Measurements from ENCODE around the gene FBXL7. TPM values are rescaled to one million over a fixed set of nuclear protein-coding genes. Genes with fewer than 3 reads are reported as not detected.

The FBXL7 gene
- total and polyA plus RNA-seq, 9 of the 15 experiments (the other 6 are each of a cell fraction or from before 2014, with no cell fraction given) = 0.04 to 0.08 TPM; not detected in 7

DNA sequence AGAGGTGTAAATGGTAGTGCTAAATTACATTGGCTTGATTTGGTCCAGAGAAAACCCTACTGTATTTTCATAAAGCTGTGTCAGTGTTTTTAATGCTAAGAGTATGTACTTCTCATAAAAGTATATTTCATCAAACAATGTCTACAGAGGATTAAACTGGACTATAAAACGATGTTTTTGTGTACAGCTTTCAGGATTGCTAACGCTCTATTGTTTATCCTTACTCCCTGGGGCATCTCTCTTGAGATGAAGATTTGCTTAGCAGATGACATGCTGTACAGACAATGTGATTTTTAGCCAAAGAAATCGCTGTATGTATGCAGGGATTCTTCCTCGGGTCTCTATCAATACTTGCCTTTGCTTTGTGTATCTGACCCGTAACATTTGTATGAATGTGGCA lies 216.0 kb downstream of the FBXL7 start:
- Histone ChIP-seq H3K4me3 (no peak overlapping the region), H3K79me2 (ENCODE audit: control insufficient read depth, insufficient read depth, low read length) (no peaks in the 10 kb centered on the region), H3K9me1 (ENCODE audit: control insufficient read depth, insufficient read depth, low read length) (no peaks in the 10 kb centered on the region), H2AFZ (ENCODE audit: low read depth, low read length) (no peak overlapping the region), H3K9me3 (replicated peaks; ENCODE audit: control insufficient read depth, insufficient read depth, low read depth, low read length) (no peaks in the 10 kb centered on the region), H3K9ac (ENCODE audit: insufficient read depth in 1 of 2, low read depth in 2 of 2, low read length in 2 of 2) (no peak overlapping the region), H4K20me1 (replicated peaks; ENCODE audit: control insufficient read depth, insufficient read depth, low read length) (no peaks in the 10 kb centered on the region), H3K27ac (ENCODE audit: extremely low read depth, low read depth, low read length) (no peak overlapping the region), H3K27me3 (ENCODE audit: control insufficient read depth in 2 of 2, insufficient read depth in 2 of 2, low read length in 2 of 2) (no peaks in the 10 kb centered on the region), H3K4me2 (ENCODE audit: insufficient read depth, low read length) (no peak overlapping the region), H3K4me1 (replicated peaks in 1 of 2; ENCODE audit: control insufficient read depth in 2 of 2, insufficient read depth in 2 of 2, low read length in 2 of 2) (no peaks in the 10 kb centered on the region), H3K36me3 (ENCODE audit: control insufficient read depth, insufficient read depth, low read length) (no peaks in the 10 kb centered on the region)
- FAIRE-seq (no peak), DNase-seq (ENCODE audit: extremely low read depth in 1 of 4, low spot score in 3 of 4) (no peak), ATAC-seq (no peak)
- BruUV-seq (replicated peaks) = no TSS peak
- ChIA-PET CTCF (ENCODE audit: low intra/inter-chr PET ratio) (no interaction called here), POLR2A (no interaction called here)
- WGBS (ENCODE audit: insufficient coverage, low coverage, missing lambda C conversion rate) = 3% methylated on average over 5 of the region's 5 CpGs
- intact Hi-C loops (cut with micrococcal nuclease) = no loop called here
- no peak for TF ChIP-seq ZNF408 (CRISPR knock-in tag; IDR thresholded peaks at IDR 0.05; ENCODE audit: low read depth)
- TF ChIP-seq, protein P1, sequence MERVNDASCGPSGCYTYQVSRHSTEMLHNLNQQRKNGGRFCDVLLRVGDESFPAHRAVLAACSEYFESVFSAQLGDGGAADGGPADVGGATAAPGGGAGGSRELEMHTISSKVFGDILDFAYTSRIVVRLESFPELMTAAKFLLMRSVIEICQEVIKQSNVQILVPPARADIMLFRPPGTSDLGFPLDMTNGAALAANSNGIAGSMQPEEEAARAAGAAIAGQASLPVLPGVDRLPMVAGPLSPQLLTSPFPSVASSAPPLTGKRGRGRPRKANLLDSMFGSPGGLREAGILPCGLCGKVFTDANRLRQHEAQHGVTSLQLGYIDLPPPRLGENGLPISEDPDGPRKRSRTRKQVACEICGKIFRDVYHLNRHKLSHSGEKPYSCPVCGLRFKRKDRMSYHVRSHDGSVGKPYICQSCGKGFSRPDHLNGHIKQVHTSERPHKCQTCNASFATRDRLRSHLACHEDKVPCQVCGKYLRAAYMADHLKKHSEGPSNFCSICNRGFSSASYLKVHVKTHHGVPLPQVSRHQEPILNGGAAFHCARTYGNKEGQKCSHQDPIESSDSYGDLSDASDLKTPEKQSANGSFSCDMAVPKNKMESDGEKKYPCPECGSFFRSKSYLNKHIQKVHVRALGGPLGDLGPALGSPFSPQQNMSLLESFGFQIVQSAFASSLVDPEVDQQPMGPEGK (CRISPR knock-in tag; IDR thresholded peaks at IDR 0.05; ENCODE audit: borderline replicate concordance) = no peak
- no peak for TF ChIP-seq BRD4 (IDR thresholded peaks at IDR 0.05)
- no peak for TF ChIP-seq MBD2 (IDR thresholded peaks at IDR 0.05; ENCODE audit: borderline replicate concordance, low read depth)
- TF ChIP-seq MAFG (tag; conservative IDR thresholded peaks at IDR 0.05) = no peak
- TF ChIP-seq BRF1 (IDR thresholded peaks at IDR 0.05; ENCODE audit: borderline replicate concordance, extremely low read depth, insufficient read length) = no peak
- TF ChIP-seq, protein P2, sequence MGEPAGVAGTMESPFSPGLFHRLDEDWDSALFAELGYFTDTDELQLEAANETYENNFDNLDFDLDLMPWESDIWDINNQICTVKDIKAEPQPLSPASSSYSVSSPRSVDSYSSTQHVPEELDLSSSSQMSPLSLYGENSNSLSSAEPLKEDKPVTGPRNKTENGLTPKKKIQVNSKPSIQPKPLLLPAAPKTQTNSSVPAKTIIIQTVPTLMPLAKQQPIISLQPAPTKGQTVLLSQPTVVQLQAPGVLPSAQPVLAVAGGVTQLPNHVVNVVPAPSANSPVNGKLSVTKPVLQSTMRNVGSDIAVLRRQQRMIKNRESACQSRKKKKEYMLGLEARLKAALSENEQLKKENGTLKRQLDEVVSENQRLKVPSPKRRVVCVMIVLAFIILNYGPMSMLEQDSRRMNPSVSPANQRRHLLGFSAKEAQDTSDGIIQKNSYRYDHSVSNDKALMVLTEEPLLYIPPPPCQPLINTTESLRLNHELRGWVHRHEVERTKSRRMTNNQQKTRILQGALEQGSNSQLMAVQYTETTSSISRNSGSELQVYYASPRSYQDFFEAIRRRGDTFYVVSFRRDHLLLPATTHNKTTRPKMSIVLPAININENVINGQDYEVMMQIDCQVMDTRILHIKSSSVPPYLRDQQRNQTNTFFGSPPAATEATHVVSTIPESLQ (CRISPR knock-in tag; IDR thresholded peaks at IDR 0.05) = no peak
- no peak for TF ChIP-seq ZFP36 (IDR thresholded peaks at IDR 0.05; ENCODE audit: low read depth, low read length, partially characterized antibody)
- TF ChIP-seq XRCC3 (IDR thresholded peaks at IDR 0.05) = no peak
- TF ChIP-seq SREBF1 (IDR thresholded peaks at IDR 0.05; ENCODE audit: borderline replicate concordance, low read depth, low read length) = no peak
- TF ChIP-seq SETDB1 (IDR thresholded peaks at IDR 0.05; ENCODE audit: low read length) = no peak
- no peak for TF ChIP-seq ZBTB9 (CRISPR knock-in tag; IDR thresholded peaks at IDR 0.05)
- no peak for TF ChIP-seq ZBTB7A (IDR thresholded peaks at IDR 0.05; ENCODE audit: borderline replicate concordance, control insufficient read depth, low read depth, low read length)
- TF ChIP-seq EGR1 (conservative IDR thresholded peaks at IDR 0.05) = no peak
- no peak for TF ChIP-seq HMGN3 (IDR thresholded peaks at IDR 0.05; ENCODE audit: borderline replicate concordance, extremely low read depth, insufficient read length, low read depth, low read length)
- in situ Hi-C loops (cut with MboI) = no loop called here

Measured in K562 (cell line).